H1 (cell line): ENCODE data around the gene NUP188. TPM values are rescaled to one million over a fixed set of nuclear protein-coding genes. Genes with fewer than 3 reads are reported as not detected.

Source experiments
- CTCF ChIA-PET: fragments of 300-600 bp; sonication (Branson Sonifier 250); formaldehyde crosslinking; loops from one replicate; lab custom pipeline; 2021; ENCODE audit not compliant: partially characterized antibody; lab: Charles Lee
- POLR2A ChIA-PET: fragments of 300-600 bp; sonication (Branson Sonifier 250); formaldehyde crosslinking; loops from one replicate; lab custom pipeline; 2021; ENCODE audit warnings: inconsistent platforms; ENCODE audit not compliant: partially characterized antibody; lab: Charles Lee
- DNase-seq, 2 experiments: peaks; one replicate each; pipeline versions ENCODE4 v3.0.0 to v3.0.0-alpha.2; 2010 to 2022; ENCODE audit warnings: low spot score in 2 of 2, low read depth in 1 of 2, mixed read lengths in 1 of 2
- FAIRE-seq: peaks from 2 replicates; lab custom pipeline; 2011; peaks lifted over from hg19 to GRCh38; lab: Jason Lieb, UNC
- H2AFZ ChIP-seq: 2 replicates; pipeline ENCODE4 v1.8.1; 2012; ENCODE audit warnings: low read length, inconsistent platforms
- H2AK5ac ChIP-seq: 2 replicates; pipeline ENCODE4 v1.6.1; 2013; ENCODE audit warnings: low read depth, low read length
- H2BK120ac ChIP-seq: replicated peaks from 2 replicates; pipeline ENCODE3; 2013; ENCODE audit warnings: low read depth, low read length, inconsistent platforms
- H2BK12ac ChIP-seq: 2 replicates; pipeline ENCODE4 v1.6.1; 2013; ENCODE audit warnings: low read depth, low read length
- H2BK15ac ChIP-seq: 2 replicates; pipeline ENCODE4 v1.6.1; 2013; ENCODE audit warnings: low read length
- H2BK20ac ChIP-seq: 2 replicates; pipeline ENCODE4 v1.6.1; 2013; ENCODE audit warnings: low read length
- H2BK5ac ChIP-seq: 2 replicates; pipeline ENCODE4 v1.6.1; 2013; ENCODE audit warnings: low read depth, low read length
- H3K14ac ChIP-seq: 2 replicates; pipeline ENCODE4 v1.6.1; 2013; ENCODE audit warnings: inconsistent platforms; ENCODE audit not compliant: insufficient read length
- H3K18ac ChIP-seq: 2 replicates; pipeline ENCODE4 v1.6.1; 2013; ENCODE audit warnings: low read length; ENCODE audit errors: extremely low read depth
- H3K23ac ChIP-seq: 2 replicates; pipeline ENCODE4 v1.6.1; 2013; ENCODE audit warnings: inconsistent platforms; ENCODE audit not compliant: insufficient read length
- H3K23me2 ChIP-seq: 2 replicates; pipeline ENCODE4 v1.6.1; 2013; ENCODE audit warnings: low read depth, low read length
- H3K27ac ChIP-seq: 2 replicates; pipeline ENCODE4 v1.6.1; 2011; ENCODE audit warnings: low read depth, low read length, inconsistent platforms
- H3K27me3 ChIP-seq, 4 experiments: replicated peaks in 1 of 4; 1 replicate in 1 of 4; 2 replicates in 3 of 4; pipeline versions ENCODE4 v1.6.1 to v1.8.1; 2011 to 2013; ENCODE audit warnings: low read length in 3 of 4, mild to moderate bottlenecking in 3 of 4, inconsistent platforms in 2 of 4, mixed read lengths in 2 of 4, moderate library complexity in 1 of 4; ENCODE audit not compliant: control insufficient read depth in 3 of 4, insufficient read depth in 3 of 4; ENCODE audit errors: extremely low read depth in 1 of 4
- H3K36me3 ChIP-seq, 4 experiments: 2 replicates each; pipeline versions ENCODE4 v1.6.1 to v1.8.1; 2011 to 2013; ENCODE audit warnings: mild to moderate bottlenecking in 4 of 4, low read length in 3 of 4, moderate library complexity in 2 of 4, control low read depth in 1 of 4, inconsistent platforms in 1 of 4; ENCODE audit not compliant: insufficient read depth in 4 of 4, control insufficient read depth in 2 of 4
- H3K4ac ChIP-seq: replicated peaks from 2 replicates; pipeline ENCODE3; 2013; ENCODE audit warnings: low read length, low read depth, mixed read lengths, inconsistent platforms; ENCODE audit not compliant: insufficient read length
- H3K4me1 ChIP-seq, 4 experiments: replicated peaks in 1 of 4; 1 replicate in 1 of 4; 2 replicates in 3 of 4; pipeline versions ENCODE4 v1.6.1 to v1.8.1; 2011 to 2013; ENCODE audit warnings: low read length in 3 of 4, inconsistent platforms in 2 of 4, mixed read lengths in 1 of 4; ENCODE audit not compliant: insufficient read depth in 4 of 4, control insufficient read depth in 3 of 4
- H3K4me2 ChIP-seq, 2 experiments: 2 replicates each; pipeline versions ENCODE4 v1.6.1 to v1.8.1; 2011 to 2013; ENCODE audit warnings: low read depth in 2 of 2, low read length in 2 of 2, control low read depth in 1 of 2, inconsistent platforms in 1 of 2, mild to moderate bottlenecking in 1 of 2; ENCODE audit not compliant: insufficient read depth in 1 of 2
- H3K4me3 ChIP-seq, 4 experiments: fragments of 200-600, 300-600 bp in 1 of 4; sonication (generic), shearing (Covaris generic), sonication (Bioruptor Twin) in 1 of 4; 2 replicates each; pipeline versions ENCODE4 v1.5.1 to v1.8.1; 2011 to 2016; ENCODE audit warnings: low read length in 4 of 4, low read depth in 3 of 4, control low read depth in 2 of 4, inconsistent platforms in 2 of 4, mild to moderate bottlenecking in 2 of 4, mixed read lengths in 1 of 4, moderate library complexity in 1 of 4; ENCODE audit not compliant: insufficient read depth in 2 of 4; ENCODE audit errors: extremely low read depth in 1 of 4
- H3K56ac ChIP-seq: replicated peaks from 2 replicates; pipeline ENCODE3; 2013; ENCODE audit warnings: low read depth, mild to moderate bottlenecking, mixed read lengths, low read length, inconsistent platforms; ENCODE audit not compliant: insufficient read length
- H3K79me1 ChIP-seq: 2 replicates; pipeline ENCODE4 v1.6.1; 2013; ENCODE audit warnings: low read depth, low read length, control low read depth
- H3K79me2 ChIP-seq, 2 experiments: 2 replicates each; pipeline versions ENCODE4 v1.6.1 to v1.8.1; 2012 to 2013; ENCODE audit warnings: low read length in 2 of 2, mild to moderate bottlenecking in 2 of 2, inconsistent platforms in 1 of 2; ENCODE audit not compliant: insufficient read depth in 2 of 2, control insufficient read depth in 1 of 2
- H3K9ac ChIP-seq, 4 experiments: replicated peaks in 1 of 4; 1 replicate in 1 of 4; 2 replicates in 3 of 4; pipeline versions ENCODE4 v1.6.1 to v1.8.1; 2011 to 2013; ENCODE audit warnings: low read depth in 3 of 4, low read length in 3 of 4, control low read depth in 2 of 4, mild to moderate bottlenecking in 2 of 4, moderate library complexity in 2 of 4, inconsistent platforms in 1 of 4; ENCODE audit errors: extremely low read depth in 1 of 4
- H3K9me3 ChIP-seq, 2 experiments: 2 replicates each; pipeline versions ENCODE4 v1.6.1 to v1.8.1; 2012 to 2013; ENCODE audit warnings: mild to moderate bottlenecking in 2 of 2, moderate library complexity in 2 of 2, control low read depth in 1 of 2, inconsistent platforms in 1 of 2, low read depth in 1 of 2, low read length in 1 of 2, mixed read lengths in 1 of 2; ENCODE audit not compliant: insufficient read depth in 2 of 2
- H4K20me1 ChIP-seq, 2 experiments: replicated peaks in 1 of 2; 2 replicates each; pipeline versions ENCODE3 to v1.8.1; 2011 to 2013; ENCODE audit warnings: inconsistent platforms in 2 of 2, low read length in 2 of 2, mild to moderate bottlenecking in 1 of 2; ENCODE audit not compliant: insufficient read depth in 2 of 2, control insufficient read depth in 1 of 2
- H4K5ac ChIP-seq: 2 replicates; pipeline ENCODE4 v1.6.1; 2013; ENCODE audit warnings: low read length, low read depth, mixed read lengths, inconsistent platforms; ENCODE audit not compliant: insufficient read length
- H4K8ac ChIP-seq: 2 replicates; pipeline ENCODE4 v1.8.0; 2013; ENCODE audit warnings: mild to moderate bottlenecking, moderate library complexity, low read length, inconsistent platforms; ENCODE audit not compliant: insufficient read depth; ENCODE audit errors: extremely low read depth
- H4K91ac ChIP-seq: replicated peaks from 2 replicates; pipeline ENCODE3; 2013; ENCODE audit warnings: low read length, mixed read lengths, inconsistent platforms; ENCODE audit not compliant: insufficient read length
- BCL11A ChIP-seq, 2 experiments: IDR thresholded peaks; one replicate each; pipeline ENCODE4 v1.6.1; 2011; ENCODE audit warnings: low read depth in 2 of 2, low read length in 2 of 2, mild to moderate bottlenecking in 2 of 2
- CTBP2 ChIP-seq: IDR thresholded peaks from 2 replicates; pipeline ENCODE4 v1.7.0; 2011; ENCODE audit warnings: borderline replicate concordance, mild to moderate bottlenecking, moderate library complexity, mixed read lengths, low read length; ENCODE audit not compliant: insufficient read depth, insufficient read length
- EZH2 ChIP-seq: fragments of 200-600 bp; sonication (generic); IDR thresholded peaks from 2 replicates; pipeline ENCODE4 v1.7.1; 2012; ENCODE audit warnings: low read depth, mild to moderate bottlenecking, moderate library complexity, low read length, inconsistent platforms; ENCODE audit not compliant: severe bottlenecking
- JUN ChIP-seq: IDR thresholded peaks from 2 replicates; pipeline ENCODE4 v1.6.1; 2011; ENCODE audit warnings: low read depth, mild to moderate bottlenecking, improper control_type of control experiment, low read length
- RNF2 ChIP-seq: fragments of 200-900, 300-1000 bp; sonication (generic); IDR thresholded peaks from 2 replicates; pipeline ENCODE4 v1.7.1; 2016; ENCODE audit warnings: borderline replicate concordance, low read depth, mild to moderate bottlenecking, antibody characterized with exemption, low read length; ENCODE audit not compliant: poor library complexity, severe bottlenecking; ENCODE audit errors: missing control alignments
- TEAD4 ChIP-seq: IDR thresholded peaks from 2 replicates; pipeline ENCODE4 v1.6.1; 2012; ENCODE audit warnings: low read depth, low read length, inconsistent platforms, mixed read lengths
- WGBS, 2 experiments: shearing (Covaris generic) in 1 of 2; methylation state at CpG; one replicate each; pipeline versions ENCODE4 v1.1.6 to v1.1.7; 2013 to 2015; ENCODE audit warnings: low lambda C conversion rate in 2 of 2, mixed read lengths in 2 of 2, inconsistent platforms in 1 of 2, low coverage in 1 of 2, missing lambda C conversion rate in 1 of 2; ENCODE audit not compliant: insufficient replicate concordance in 2 of 2, insufficient coverage in 1 of 2, insufficient read length in 1 of 2; ENCODE audit errors: extremely low coverage in 1 of 2, missing lambda C conversion rate in 1 of 2; 5-methylcytosine and 5-hydroxymethylcytosine counted together
- polyA plus RNA-seq, 7 experiments: library from polyadenylated mRNA; depleted of rRNA in 3 of 7; stranded (reverse) in 5 of 7; unstranded in 2 of 7; fragments of >200 nt in 5 of 7; fragments of 200-250 nt in 2 of 7; gene quantifications; 1 replicate in 5 of 7; 2 replicates in 1 of 7; 4 replicates in 1 of 7; pipeline versions ENCODE4 v1.2.1 to v1.2.3, GENCODE V29; 2011 to 2013; ENCODE audit warnings: missing spikeins in 2 of 7, mixed read lengths in 2 of 7
- total RNA-seq: library from RNA; stranded (reverse); fragmentation: NEBNext Ultra II Directional; extraction: Animal tissue kit (Norgen Biotek cat#: 25700); gene quantifications from 2 replicates; pipeline ENCODE4 v1.2.1, GENCODE V29; 2021
- TF ChIP-seq, protein P1 (sequence below): IDR thresholded peaks from 2 replicates; pipeline ENCODE4 v1.6.1; 2012; ENCODE audit warnings: inconsistent platforms

Gene NUP188
- total and polyA plus RNA-seq, 2 of the 8 experiments (the other 6 are each of a cell fraction or from before 2014, with no cell fraction given), result 90.1 to 111 TPM

DNA sequence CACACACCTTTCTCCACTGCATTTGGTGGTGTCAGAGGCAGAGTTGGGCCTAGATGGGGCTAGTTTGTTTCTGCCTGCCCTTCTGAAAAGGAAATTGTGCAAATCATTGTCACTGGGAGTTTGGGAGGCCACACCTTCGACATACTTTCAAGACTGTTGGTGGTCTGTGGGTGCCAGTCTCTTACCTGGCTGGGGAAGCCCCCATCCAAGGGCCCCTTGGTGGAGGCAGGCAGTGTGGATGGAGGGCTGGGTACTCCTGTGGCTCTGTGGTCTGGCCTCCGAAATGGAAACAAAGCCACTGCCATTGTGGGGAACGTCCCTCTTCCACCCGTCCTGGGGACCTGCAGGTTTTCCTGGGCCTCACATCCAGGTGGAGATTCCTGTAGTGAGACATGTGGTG, 37.6 kb upstream of the NUP188 start:
- peaks cover 30% of the 10 kb centered on the region in 2 experiments for H4K20me1 ChIP-seq
- H3K79me2 ChIP-seq, result peaks cover 0 to 69% of the 10 kb centered on the region in 2 experiments; a peak in 2 of 4 replicates
- no peak overlapping the region for H3K4me2 ChIP-seq
- no peak overlapping the region for H2BK20ac ChIP-seq
- H3K79me1 ChIP-seq, result peaks cover 15% of the 10 kb centered on the region
- TF ChIP-seq BCL11A (IDR thresholded peaks at IDR 0.05; ENCODE audit: low read depth in 2 of 2, low read length in 2 of 2), result no peak
- TF ChIP-seq RNF2, result no peak
- TF ChIP-seq TEAD4, result no peak
- TF ChIP-seq JUN, result no peak
- no peak for TF ChIP-seq EZH2
- no peak for TF ChIP-seq CTBP2
- TF ChIP-seq, protein P1, sequence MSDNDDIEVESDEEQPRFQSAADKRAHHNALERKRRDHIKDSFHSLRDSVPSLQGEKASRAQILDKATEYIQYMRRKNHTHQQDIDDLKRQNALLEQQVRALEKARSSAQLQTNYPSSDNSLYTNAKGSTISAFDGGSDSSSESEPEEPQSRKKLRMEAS, result no peak
- DNase-seq, result no peak
- no peak overlapping the region; the same call in 1 of the 2 replicates for H3K27ac ChIP-seq
- FAIRE-seq, result no peak
- no peak overlapping the region for H2BK15ac ChIP-seq
- H3K18ac ChIP-seq, result no peak overlapping the region
- H2AK5ac ChIP-seq, result no peak overlapping the region
- peaks cover 0 to 24% (median 18%) of the 10 kb centered on the region in 4 experiments; a peak in 6 of 7 replicates for H3K4me1 ChIP-seq
- H3K27me3 ChIP-seq, result no peaks in the 10 kb centered on the region
- ChIA-PET CTCF (interaction anchor here (1.7 to 3.2 kb wide), 4 partner anchors 13 to 19 kb away, joined by 7 to 24 read pairs (median 12); no protein-coding TSS in a partner anchor), POLR2A (interaction anchor here (0.9 to 4.3 kb wide), 2 partner anchors 11 to 27 kb away, joined by 4 to 14 read pairs; partner anchors contain the start of gene PHYHD1)
- H3K23ac ChIP-seq, result no peak overlapping the region
- peaks cover 18 to 44% (median 35%) of the 10 kb centered on the region in 4 experiments; a peak in 7 of 8 replicates for H3K36me3 ChIP-seq
- no peak overlapping the region for H2BK12ac ChIP-seq
- no peak overlapping the region for H4K8ac ChIP-seq
- H3K9me3 ChIP-seq, result no peaks in the 10 kb centered on the region
- no peak overlapping the region for H4K5ac ChIP-seq
- H3K14ac ChIP-seq, result no peak overlapping the region
- 91% methylated on average over 4 of the region's 4 CpGs; no CpG with 5 or more reads in 1 of the 2 experiments for WGBS, 2 experiments
- no peak overlapping the region for H4K91ac ChIP-seq
- H3K9ac ChIP-seq, result no peak overlapping the region
- H3K56ac ChIP-seq, result no peak overlapping the region
- H2BK120ac ChIP-seq, result no peak overlapping the region
- H3K4me3 ChIP-seq, result no peak overlapping the region
- H2BK5ac ChIP-seq, result no peak overlapping the region; the same call in 1 of the 2 replicates
- no peak overlapping the region for H3K4ac ChIP-seq
- no peak overlapping the region for H2AFZ ChIP-seq
- H3K23me2 ChIP-seq, result no peaks in the 10 kb centered on the region
